Pons (tissue), 1 donor: ENCODE results near the gene MAPKAPK2.

Experiments used
- DNase-seq: peaks from one replicate; pipeline ENCODE4 v3.0.0-alpha.2; 2016; ENCODE audit warnings: low spot score

Gene MAPKAPK2

GRCh38 chr1:206722751-206723461 lies 38.2 kb downstream of the MAPKAPK2 start:
- DNase-seq: no peak

DNA sequence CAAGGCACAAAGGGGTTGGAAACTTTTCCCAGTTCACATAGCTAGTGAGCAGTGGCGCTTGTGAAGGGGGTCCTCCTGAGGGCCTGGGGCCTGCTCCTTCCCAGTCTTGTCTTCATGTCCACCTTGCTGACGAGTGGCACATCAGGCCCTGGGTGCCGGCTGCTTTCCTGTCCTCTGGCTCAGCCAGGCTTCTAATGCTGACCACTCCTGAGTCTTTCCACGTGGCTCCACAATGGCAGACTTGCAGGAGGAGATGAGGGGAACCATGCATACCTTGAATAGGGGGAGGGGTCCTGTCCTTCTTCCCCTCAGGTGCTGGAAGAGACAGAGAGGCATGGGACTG lies 38.7 kb downstream of the MAPKAPK2 start:
- DNase-seq: no peak

- DNase-seq: no peak
Measured at GRCh38 chr1:206723805-206724472, 39.2 kb downstream of the MAPKAPK2 start.

DNA sequence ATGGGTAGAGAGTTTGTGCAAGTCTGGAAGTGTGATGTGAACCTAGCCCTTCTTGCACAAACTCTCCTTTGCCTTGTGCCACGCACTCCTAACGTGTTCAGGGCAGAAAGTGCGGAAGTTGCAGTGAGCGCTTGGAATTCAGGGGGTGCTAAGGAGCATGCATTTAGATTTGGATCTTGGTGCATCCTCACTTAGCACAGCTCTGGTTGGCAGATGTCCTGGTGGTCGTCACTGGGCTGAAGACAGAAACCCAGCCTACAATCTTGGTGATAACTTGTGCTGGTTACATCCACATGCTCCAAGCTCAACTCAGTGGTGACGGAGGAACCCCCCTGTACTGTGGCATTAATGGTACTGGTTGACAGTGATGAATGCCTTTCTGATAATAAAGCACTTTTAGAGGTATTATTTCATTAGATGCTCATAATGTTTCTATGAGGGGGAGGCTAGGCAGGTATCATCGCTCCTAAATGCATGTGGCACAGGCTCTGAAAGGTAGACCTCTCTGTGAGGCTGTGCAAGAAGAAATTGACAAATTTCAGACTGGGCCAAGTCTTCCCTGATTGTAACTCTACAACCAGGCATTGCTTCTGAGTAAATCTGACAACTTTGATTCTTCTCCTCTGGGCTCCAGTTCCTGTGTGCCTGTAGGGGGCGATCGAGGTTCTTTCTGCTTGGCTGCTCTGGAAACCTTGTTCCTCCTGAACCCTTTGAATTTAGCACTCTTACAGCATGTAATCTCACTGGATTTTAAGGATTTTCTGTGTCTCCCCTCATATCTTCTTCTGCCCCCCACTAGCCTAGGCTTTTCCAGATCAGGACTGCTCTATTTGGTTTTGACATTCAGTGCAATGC lies 40.6 kb downstream of the MAPKAPK2 start:
- peak; percentile 40 for DNase-seq

GRCh38 chr1:206727981-206728696 lies 43.4 kb downstream of the MAPKAPK2 start:
- DNase-seq: no peak

DNA sequence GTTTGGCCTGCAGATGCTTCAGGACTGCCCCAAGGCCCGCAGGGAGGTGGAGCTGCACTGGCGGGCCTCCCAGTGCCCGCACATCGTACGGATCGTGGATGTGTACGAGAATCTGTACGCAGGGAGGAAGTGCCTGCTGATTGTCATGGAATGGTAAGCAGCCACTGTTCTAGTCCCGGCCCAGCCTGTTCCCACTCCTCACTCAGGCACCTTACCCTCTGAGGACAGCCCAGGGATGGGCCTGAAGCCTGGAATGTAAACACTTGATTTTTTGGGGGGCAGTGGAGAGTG lies 43.9 kb downstream of the MAPKAPK2 start:
- no peak for DNase-seq

DNA sequence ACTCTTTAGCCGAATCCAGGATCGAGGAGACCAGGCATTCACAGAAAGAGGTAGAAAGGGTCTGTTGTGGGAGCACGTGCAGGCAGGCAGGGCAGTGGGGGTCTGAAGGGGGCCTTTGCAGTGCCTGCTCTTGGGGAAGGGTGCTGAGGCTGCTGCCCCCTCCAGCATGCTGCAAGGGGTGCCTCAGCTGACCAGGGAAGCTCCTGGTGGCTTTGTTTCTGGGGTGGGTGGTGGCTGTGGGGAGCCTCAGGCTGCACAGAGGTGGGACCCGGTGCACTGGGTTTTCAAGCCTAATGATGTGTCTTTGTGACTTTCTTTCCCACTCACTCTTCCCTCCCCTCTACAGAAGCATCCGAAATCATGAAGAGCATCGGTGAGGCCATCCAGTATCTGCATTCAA lies 44.3 kb downstream of the MAPKAPK2 start:
- DNase-seq: no peak

GRCh38 chr1:206729507-206729906 lies 44.8 kb downstream of the MAPKAPK2 start:
- DNase-seq: no peak

DNA sequence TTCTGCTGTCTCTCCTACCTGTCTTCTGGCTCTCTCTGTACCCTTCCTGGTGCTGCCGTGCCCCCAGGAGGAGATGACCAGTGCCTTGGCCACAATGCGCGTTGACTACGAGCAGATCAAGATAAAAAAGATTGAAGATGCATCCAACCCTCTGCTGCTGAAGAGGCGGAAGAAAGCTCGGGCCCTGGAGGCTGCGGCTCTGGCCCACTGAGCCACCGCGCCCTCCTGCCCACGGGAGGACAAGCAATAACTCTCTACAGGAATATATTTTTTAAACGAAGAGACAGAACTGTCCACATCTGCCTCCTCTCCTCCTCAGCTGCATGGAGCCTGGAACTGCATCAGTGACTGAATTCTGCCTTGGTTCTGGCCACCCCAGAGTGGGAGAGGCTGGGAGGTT lies 47.8 kb downstream of the MAPKAPK2 start:
- no peak for DNase-seq

DNA sequence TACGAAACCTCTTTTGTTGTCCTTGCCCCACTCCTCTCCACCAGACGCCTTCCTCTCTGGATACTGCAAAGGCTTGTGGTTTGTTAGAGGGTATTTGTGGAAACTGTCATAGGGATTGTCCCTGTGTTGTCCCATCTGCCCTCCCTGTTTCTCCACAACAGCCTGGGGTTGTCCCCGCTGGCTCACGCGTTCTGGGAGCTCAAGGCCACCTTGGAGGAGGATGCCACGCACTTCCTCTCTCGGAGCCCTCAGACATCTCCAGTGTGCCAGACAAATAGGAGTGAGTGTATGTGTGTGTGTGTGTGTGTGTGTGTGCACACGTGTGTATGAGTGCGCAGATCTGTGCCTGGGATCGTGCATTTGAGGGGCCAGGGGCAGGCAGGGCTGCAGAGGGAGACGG lies 48.3 kb downstream of the MAPKAPK2 start:
- no peak for DNase-seq

- DNase-seq: no peak
Measured at GRCh38 chr1:206734499-206735142, 49.9 kb downstream of the MAPKAPK2 start.

- DNase-seq: no peak
Measured at GRCh38 chr1:206735553-206736031, 50.9 kb downstream of the MAPKAPK2 start.

DNA sequence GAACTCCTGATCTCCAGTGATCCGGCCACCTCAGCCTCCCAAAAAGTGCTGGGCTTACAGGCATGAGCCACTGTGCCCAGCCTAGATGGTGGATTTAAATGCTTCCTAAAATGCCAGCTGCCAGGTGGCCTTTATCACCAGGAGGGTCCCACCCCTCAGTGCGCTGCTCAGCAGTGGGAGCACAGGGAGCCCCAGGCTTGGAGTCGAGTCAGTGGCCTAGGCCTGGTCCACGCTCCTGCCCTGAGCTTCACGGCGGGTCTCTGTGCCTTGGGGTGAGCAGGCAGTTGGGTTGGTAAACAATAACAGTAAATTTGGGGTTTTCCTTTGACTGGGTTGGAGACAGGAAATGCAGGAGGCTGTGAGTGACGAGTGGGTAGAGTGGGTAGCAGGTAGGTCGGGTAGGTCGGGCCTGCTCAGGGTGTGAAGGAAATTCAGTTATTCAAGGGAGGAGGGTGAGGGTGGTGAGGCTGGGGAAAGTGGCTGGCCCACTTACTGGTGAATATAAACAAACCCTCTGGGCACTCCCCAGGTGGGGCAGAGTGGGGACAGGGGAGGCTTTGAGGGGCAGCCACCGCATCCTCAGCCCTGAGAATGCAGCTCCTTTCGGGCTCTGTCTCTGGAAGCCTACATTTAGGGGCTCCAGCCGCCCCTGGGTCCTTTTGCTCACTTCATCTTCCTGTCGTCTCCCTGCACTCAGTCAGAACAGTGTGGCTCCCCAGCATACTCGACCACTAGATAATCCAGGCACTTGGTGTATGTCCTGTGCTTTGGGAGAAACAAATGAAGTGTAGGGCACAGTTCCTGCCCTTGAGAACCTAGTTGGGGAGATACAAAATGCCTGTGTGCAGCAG lies 52.4 kb downstream of the MAPKAPK2 start:
- no peak for DNase-seq

- no peak for DNase-seq
Measured at GRCh38 chr1:206737729-206738201, 53.1 kb downstream of the MAPKAPK2 start.

GRCh38 chr1:206738370-206739366 lies 54.0 kb downstream of the MAPKAPK2 start:
- DNase-seq: no peak

DNA sequence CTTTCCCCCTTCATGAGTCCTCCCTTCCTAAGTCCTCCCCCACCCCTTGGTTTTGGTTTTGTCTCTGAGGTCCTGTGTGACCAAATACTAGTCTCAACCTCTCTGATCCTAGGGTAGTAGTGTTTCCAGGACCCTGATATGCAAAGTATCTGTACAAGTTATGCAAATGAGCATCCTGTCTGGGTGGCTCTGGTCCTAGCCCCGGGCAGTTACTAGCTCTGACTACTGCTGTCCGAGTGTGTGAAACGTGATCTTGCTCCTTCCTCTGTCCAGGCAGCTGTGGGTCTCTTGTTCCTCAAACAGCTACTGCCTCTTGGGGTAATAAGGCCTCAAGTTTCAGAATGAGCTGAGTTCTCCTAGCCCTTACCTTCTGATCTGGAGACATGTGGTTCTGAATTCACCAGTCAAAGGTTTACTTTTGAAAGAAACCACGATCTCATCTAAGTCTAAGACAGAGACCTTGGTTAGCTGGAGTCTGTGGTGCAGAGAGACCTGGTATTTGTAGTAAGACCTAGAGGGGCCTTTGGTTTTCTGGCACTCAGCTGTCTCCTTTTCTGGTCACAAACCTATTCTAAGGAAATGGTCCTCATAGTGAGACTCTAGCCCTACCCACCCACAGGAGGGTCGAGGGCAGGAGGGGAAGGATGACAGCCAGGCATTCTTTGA lies 54.8 kb downstream of the MAPKAPK2 start:
- DNase-seq: peak; percentile 71

DNA sequence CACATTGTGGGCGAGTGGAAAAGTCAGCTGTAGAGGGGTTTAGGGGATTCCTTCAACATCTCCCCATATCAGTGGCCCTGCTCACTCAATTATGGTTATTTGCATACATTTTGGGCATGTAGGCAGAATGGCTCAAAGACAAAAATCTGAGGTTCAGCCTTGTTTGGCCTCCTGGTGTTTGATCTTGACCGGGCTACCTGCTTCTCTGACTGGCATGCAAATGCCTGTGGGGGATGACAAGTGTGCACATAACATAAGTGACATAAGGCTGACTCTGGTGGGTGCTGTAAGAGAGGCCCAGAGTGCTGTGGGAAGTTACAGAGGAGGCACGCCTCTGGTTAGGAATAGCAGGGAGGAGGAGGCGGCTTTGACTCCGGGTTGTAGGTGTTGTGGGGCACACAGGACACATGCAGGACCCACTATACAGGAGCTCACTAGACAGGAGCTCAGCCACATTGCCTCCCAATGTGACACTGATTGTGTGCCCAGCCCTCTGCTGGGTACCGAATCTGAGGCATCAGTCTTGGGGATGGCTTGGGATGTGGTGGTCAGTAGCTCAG lies 56.5 kb downstream of the MAPKAPK2 start:
- no peak for DNase-seq

- DNase-seq: no peak
Measured at GRCh38 chr1:206742719-206743383, 58.1 kb downstream of the MAPKAPK2 start.
